ENCODE data around the gene NXPH1.

NXPH1 gene

GRCh38 chr7:8762803-8763202 is 329.4 kb downstream of the NXPH1 start:
- no peak for DNase-seq (ENCODE audit: extremely low read depth, low read depth)
- no peak for TF ChIP-seq CTCF (IDR thresholded peaks at IDR 0.05; ENCODE audit: low read depth, low read length)

- no peak for DNase-seq (ENCODE audit: extremely low read depth, low read depth)
These were observed 332.0 kb downstream of the NXPH1 start for GRCh38 chr7:8765374-8765773.

GRCh38 chr7:8773518-8773917 is 340.1 kb downstream of the NXPH1 start:
- no peak for DNase-seq (ENCODE audit: extremely low read depth, low read depth)
- TF ChIP-seq CTCF (IDR thresholded peaks at IDR 0.05; ENCODE audit: low read depth, low read length) = no peak

More at GRCh38 chr7:8765374-8765773, 332.0 kb downstream of the NXPH1 start:
- no peak for TF ChIP-seq CTCF (IDR thresholded peaks at IDR 0.05; ENCODE audit: low read depth, low read length)

- DNase-seq (ENCODE audit: extremely low read depth, low read depth) = no peak
- no peak for TF ChIP-seq CTCF (IDR thresholded peaks at IDR 0.05; ENCODE audit: low read depth, low read length)
These were observed 345.1 kb downstream of the NXPH1 start for GRCh38 chr7:8778459-8778858.

- TF ChIP-seq CTCF (IDR thresholded peaks at IDR 0.05; ENCODE audit: low read depth, low read length) = no peak
- DNase-seq (ENCODE audit: extremely low read depth, low read depth) = no peak
These were observed 347.8 kb downstream of the NXPH1 start for GRCh38 chr7:8781166-8781565.

- DNase-seq (ENCODE audit: extremely low read depth, low read depth) = no peak
- TF ChIP-seq CTCF (IDR thresholded peaks at IDR 0.05; ENCODE audit: low read depth, low read length) = no peak
These were observed 349.8 kb downstream of the NXPH1 start for GRCh38 chr7:8783229-8783628.

GRCh38 chr7:8785081-8785480 is 351.7 kb downstream of the NXPH1 start:
- no peak for DNase-seq (ENCODE audit: extremely low read depth, low read depth)
- no peak for TF ChIP-seq CTCF (IDR thresholded peaks at IDR 0.05; ENCODE audit: low read depth, low read length)

All from AG09319 (cell line).